Endothelial cell (in vitro differentiated cells): ENCODE results near the gene TAF1C. TPM values are rescaled to one million over a fixed set of nuclear protein-coding genes. Genes with fewer than 3 reads are reported as not detected.

Source experiments
- DNase-seq: peaks from one replicate; pipeline ENCODE4 v3.0.0; 2021; ENCODE audit warnings: low spot score
- H3K27ac Mint-ChIP-seq: one replicate; pipeline ENCODE4 v1.8.0; 2021; ENCODE audit warnings: mixed read lengths, inconsistent platforms; ENCODE audit not compliant: unreplicated experiment
- H3K27me3 Mint-ChIP-seq: one replicate; pipeline ENCODE4 v1.8.0; 2021; ENCODE audit warnings: mild to moderate bottlenecking, moderate library complexity, mixed read lengths, inconsistent platforms; ENCODE audit not compliant: unreplicated experiment
- H3K36me3 Mint-ChIP-seq: one replicate; pipeline ENCODE4 v1.8.0; 2021; ENCODE audit warnings: mild to moderate bottlenecking, low read depth, mixed read lengths, inconsistent platforms; ENCODE audit not compliant: unreplicated experiment
- H3K4me1 Mint-ChIP-seq: one replicate; pipeline ENCODE4 v1.8.0; 2021; ENCODE audit warnings: mild to moderate bottlenecking, mixed read lengths, inconsistent platforms; ENCODE audit not compliant: unreplicated experiment
- H3K4me3 Mint-ChIP-seq: one replicate; pipeline ENCODE4 v1.8.0; 2021; ENCODE audit warnings: mild to moderate bottlenecking, mixed read lengths, inconsistent platforms; ENCODE audit not compliant: unreplicated experiment
- H3K9me3 Mint-ChIP-seq: one replicate; pipeline ENCODE4 v1.8.0; 2021; ENCODE audit warnings: mixed read lengths, inconsistent platforms; ENCODE audit not compliant: unreplicated experiment
- CTCF ChIP-seq: fragments of 200-600 bp; sonication (generic); IDR thresholded peaks from one replicate; pipeline ENCODE4 v1.5.0; 2021; ENCODE audit warnings: antibody characterized with exemption; ENCODE audit not compliant: unreplicated experiment
- total RNA-seq: library from RNA; stranded (reverse); fragmentation: NEBNext Ultra II Directional; extraction: Animal tissue kit (Norgen Biotek cat#: 25700); gene quantifications from one replicate; pipeline ENCODE4 v1.2.1, GENCODE V29; 2021; ENCODE audit not compliant: unreplicated experiment

TAF1C gene
- total RNA-seq, 1 donor from 2014 or later: 73.6 TPM

DNA sequence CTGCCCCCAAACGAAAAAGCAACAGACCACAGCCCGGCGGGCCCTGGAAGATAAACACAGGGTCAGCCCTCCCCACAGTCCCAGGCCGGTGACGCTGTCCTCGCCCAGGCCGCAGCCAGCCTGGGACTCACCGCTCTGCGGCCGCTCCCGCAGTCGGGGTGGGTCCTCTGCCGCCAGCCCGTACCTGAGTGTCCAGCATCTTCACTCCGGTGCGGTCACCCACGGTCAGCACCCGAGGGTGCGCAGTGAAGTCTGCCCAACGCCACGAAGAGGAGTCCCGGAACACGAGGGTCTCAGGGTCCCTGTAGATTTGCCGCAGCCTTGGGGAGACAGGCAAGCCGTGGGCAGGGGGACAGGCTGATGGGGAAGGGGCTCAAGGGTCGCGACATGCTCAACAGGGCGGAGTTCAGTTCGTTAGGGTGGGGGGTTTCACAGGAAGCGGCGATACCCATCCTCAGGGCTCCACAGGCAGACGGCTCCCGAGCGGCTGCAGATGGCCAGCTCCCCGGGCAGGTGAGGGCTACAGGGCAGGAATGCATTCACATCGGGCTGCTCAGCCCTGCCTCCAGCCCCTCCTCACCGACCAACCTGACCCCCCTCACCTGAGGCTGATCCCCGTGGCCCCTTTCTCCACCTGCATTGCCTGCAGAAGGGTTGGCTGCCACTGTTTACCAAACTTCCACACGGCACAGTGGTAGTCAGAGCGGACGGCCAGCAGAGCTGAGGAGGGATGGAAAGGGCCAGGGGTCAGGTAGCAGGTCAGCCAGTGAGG lies 5.5 kb downstream of the TAF1C start:
- peaks cover 23% of the 10 kb centered on the region for H3K4me1 Mint-ChIP-seq
- peaks cover 2% of the 10 kb centered on the region for H3K27me3 Mint-ChIP-seq
- H3K9me3 Mint-ChIP-seq: no peaks in the 10 kb centered on the region
- no peak overlapping the region for H3K27ac Mint-ChIP-seq
- H3K4me3 Mint-ChIP-seq: no peak overlapping the region
- no peak for TF ChIP-seq CTCF
- no peak for DNase-seq
- H3K36me3 Mint-ChIP-seq: peaks cover 23% of the 10 kb centered on the region

DNA sequence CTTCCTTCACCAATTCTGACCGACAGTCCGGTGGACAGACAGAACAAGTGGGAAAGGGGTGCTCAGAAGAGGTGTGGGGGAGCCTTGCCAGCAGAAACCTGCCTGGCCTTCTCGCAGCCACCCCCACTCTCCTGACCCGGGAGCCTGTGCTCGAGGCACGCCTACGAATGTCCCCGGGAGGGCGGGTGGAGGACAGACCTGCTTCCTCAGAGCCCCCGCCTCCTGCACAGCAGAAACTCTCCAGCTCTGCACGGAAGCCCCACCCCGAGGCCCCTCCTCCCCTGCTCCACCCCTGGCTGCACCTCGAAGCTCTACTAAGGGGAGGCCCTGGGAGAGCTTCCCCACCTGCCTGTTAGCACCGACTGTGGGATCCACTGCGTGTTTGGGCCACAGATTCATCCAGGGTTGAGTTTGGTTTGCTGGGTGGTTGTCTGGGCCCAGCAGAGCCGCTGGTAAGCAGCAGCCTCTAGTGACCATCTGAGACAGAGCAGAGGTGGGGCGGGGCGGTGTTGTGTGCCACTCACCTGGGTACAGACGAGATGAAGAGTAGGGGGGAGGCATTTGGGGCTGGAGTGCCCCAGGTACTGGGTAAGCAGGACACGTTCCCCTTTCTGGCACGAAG lies 6.2 kb downstream of the TAF1C start:
- peaks cover 18% of the 10 kb centered on the region for H3K4me1 Mint-ChIP-seq
- no peaks in the 10 kb centered on the region for H3K9me3 Mint-ChIP-seq
- H3K27me3 Mint-ChIP-seq: peaks cover 2% of the 10 kb centered on the region
- no peak overlapping the region for H3K4me3 Mint-ChIP-seq
- H3K27ac Mint-ChIP-seq: no peak overlapping the region
- H3K36me3 Mint-ChIP-seq: peaks cover 23% of the 10 kb centered on the region
- no peak for DNase-seq
- TF ChIP-seq CTCF: no peak

GRCh38 chr16:84179612-84180320 lies 7.1 kb downstream of the TAF1C start:
- H3K27ac Mint-ChIP-seq: no peak overlapping the region
- no peaks in the 10 kb centered on the region for H3K9me3 Mint-ChIP-seq
- H3K4me3 Mint-ChIP-seq: no peak overlapping the region
- DNase-seq: no peak
- peaks cover 23% of the 10 kb centered on the region for H3K36me3 Mint-ChIP-seq
- peaks cover 4% of the 10 kb centered on the region for H3K27me3 Mint-ChIP-seq
- H3K4me1 Mint-ChIP-seq: peaks cover 17% of the 10 kb centered on the region
- no peak for TF ChIP-seq CTCF

DNA sequence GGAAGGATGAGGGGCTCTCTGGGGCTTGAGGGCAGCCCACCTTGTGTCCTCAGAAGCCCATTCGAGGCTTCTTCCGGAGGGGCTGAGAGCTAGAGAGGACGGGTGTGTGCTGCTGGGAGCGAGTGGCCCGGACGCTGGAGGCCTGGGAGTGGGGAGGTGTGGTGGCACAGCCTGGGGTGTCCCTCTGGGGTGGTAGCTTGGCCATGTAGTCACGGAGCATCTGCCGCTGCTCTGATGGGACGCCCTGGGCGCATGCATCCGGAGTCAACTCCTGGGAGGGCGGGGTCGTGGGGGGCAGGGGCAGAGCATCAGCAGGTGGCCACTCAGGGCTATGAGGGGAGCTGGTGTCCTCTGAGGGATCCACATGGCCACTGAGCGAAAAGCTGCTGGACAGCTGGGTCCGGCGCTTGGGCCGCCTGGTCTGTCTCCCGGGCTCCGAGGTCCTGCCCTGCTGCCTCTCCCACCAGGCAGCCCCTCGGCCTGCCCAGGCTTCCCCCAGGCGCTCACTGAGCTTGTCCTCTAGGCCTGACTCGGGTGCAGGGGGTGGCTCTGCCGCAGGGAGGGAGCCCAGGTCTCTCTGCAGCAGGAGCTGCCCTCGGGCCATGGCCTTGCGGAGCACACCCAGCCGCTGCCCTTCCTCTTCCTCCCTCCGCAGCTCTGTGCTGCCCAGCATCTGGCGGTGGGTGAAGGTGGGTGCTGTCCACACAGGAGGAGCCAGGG lies 7.8 kb downstream of the TAF1C start:
- TF ChIP-seq CTCF: no peak
- no peaks in the 10 kb centered on the region for H3K9me3 Mint-ChIP-seq
- H3K27ac Mint-ChIP-seq: no peak overlapping the region
- H3K27me3 Mint-ChIP-seq: peaks cover 4% of the 10 kb centered on the region
- H3K4me3 Mint-ChIP-seq: no peak overlapping the region
- peaks cover 19% of the 10 kb centered on the region for H3K36me3 Mint-ChIP-seq
- DNase-seq: no peak
- H3K4me1 Mint-ChIP-seq: peaks cover 11% of the 10 kb centered on the region
